Mammary epithelial cell (primary cell): ENCODE measurements around the gene APOC4.

Experiments used
- CTCF ChIP-seq, 2 donors: IDR thresholded peaks in 1 of 2; conservative IDR thresholded peaks in 1 of 2; 2 replicates each; pipeline ENCODE4 v1.5.1; 2011 to 2012; ENCODE audit warnings: inconsistent platforms in 2 of 2, low read length in 2 of 2, mild to moderate bottlenecking in 2 of 2, control low read depth in 1 of 2, low read depth in 1 of 2; ENCODE audit not compliant: insufficient read depth in 1 of 2; ENCODE audit errors: extremely low read depth in 1 of 2
- EZH2 ChIP-seq: IDR thresholded peaks from 2 replicates; pipeline ENCODE4 v1.6.1; 2012; ENCODE audit warnings: low read length, inconsistent platforms, borderline replicate concordance

GRCh38 chr19:44969437-44969836 lies 27.4 kb downstream of the APOC4 start:
- TF ChIP-seq EZH2 = no peak
- TF ChIP-seq CTCF (conservative IDR thresholded peaks at IDR 0.05 in 1 of 2, IDR thresholded peaks at IDR 0.05 in 1 of 2; ENCODE audit: extremely low read depth in 1 of 2, insufficient read depth in 1 of 2, low read depth in 1 of 2, low read length in 2 of 2) = no peak
